Transverse colon (tissue), 4 donors: Measurements from ENCODE around the gene PTPMT1.

ENCODE experiments used
- CTCF ChIP-seq, 5 experiments: fragments of 200-600 bp in 3 of 5; fragments of 450-650 bp in 2 of 5; sonication (generic) in 3 of 5; IDR thresholded peaks; 1 replicate in 2 of 5; 2 replicates in 3 of 5; pipeline ENCODE4 v1.5.1; 2016 to 2017; ENCODE audit warnings: antibody characterized with exemption in 5 of 5, inconsistent platforms in 3 of 5, mild to moderate bottlenecking in 2 of 5, moderate library complexity in 1 of 5
- POLR2A ChIP-seq: fragments of 450-650 bp; IDR thresholded peaks from one replicate; pipeline ENCODE4 v1.6.1; 2016; ENCODE audit warnings: antibody characterized with exemption, mild to moderate bottlenecking, moderate library complexity
- POLR2AphosphoS5 ChIP-seq, 3 donors: sonication (generic); formaldehyde crosslinking; IDR thresholded peaks; one replicate each; pipeline ENCODE4 v1.6.1; 2016; ENCODE audit warnings: antibody characterized with exemption in 3 of 3

- TF ChIP-seq CTCF (IDR thresholded peaks at IDR 0.05) (no peak), POLR2A (no peak), POLR2AphosphoS5 (IDR thresholded peaks at IDR 0.05) (no peak)
Observed at GRCh38 chr11:47611348-47611794, 46.0 kb downstream of the PTPMT1 start.
